ENCODE measurements around the gene PIGB.
A peak's percentile ranks its signal among the peaks of the same experiment; 100 is the strongest.

PIGB gene

GRCh38 chr15:55357774-55358173, 38.8 kb downstream of the PIGB start:
- no peak overlapping the region for H3K4me3 ChIP-seq (ENCODE audit: low read depth, low read length)
- no peak for TF ChIP-seq CTCF (IDR thresholded peaks at IDR 0.05; ENCODE audit: low read depth, low read length, missing control alignments)
- no peak for DNase-seq (ENCODE audit: low read depth)

- no peak overlapping the region for H3K4me3 ChIP-seq (ENCODE audit: low read depth, low read length)
- no peak for DNase-seq (ENCODE audit: low read depth)
- no peak for TF ChIP-seq CTCF (IDR thresholded peaks at IDR 0.05; ENCODE audit: low read depth, low read length, missing control alignments)
Measured at GRCh38 chr15:55358471-55358870, 39.4 kb downstream of the PIGB start.

GRCh38 chr15:55360256-55360655, 41.2 kb downstream of the PIGB start:
- DNase-seq (ENCODE audit: low read depth), result no peak
- no peak overlapping the region for H3K4me3 ChIP-seq (ENCODE audit: low read depth, low read length)
- no peak for TF ChIP-seq CTCF (IDR thresholded peaks at IDR 0.05; ENCODE audit: low read depth, low read length, missing control alignments)

GRCh38 chr15:55361048-55361447, 42.0 kb downstream of the PIGB start:
- TF ChIP-seq CTCF (IDR thresholded peaks at IDR 0.05; ENCODE audit: low read depth, low read length, missing control alignments), result no peak
- H3K4me3 ChIP-seq (ENCODE audit: low read depth, low read length), result no peak overlapping the region
- no peak for DNase-seq (ENCODE audit: low read depth)

GRCh38 chr15:55362641-55363040, 43.6 kb downstream of the PIGB start:
- no peak for DNase-seq (ENCODE audit: low read depth)
- no peak for TF ChIP-seq CTCF (IDR thresholded peaks at IDR 0.05; ENCODE audit: low read depth, low read length, missing control alignments)
- no peak overlapping the region for H3K4me3 ChIP-seq (ENCODE audit: low read depth, low read length)

- DNase-seq (ENCODE audit: low read depth), result no peak
- TF ChIP-seq CTCF (IDR thresholded peaks at IDR 0.05; ENCODE audit: low read depth, low read length, missing control alignments), result no peak
Measured at GRCh38 chr15:55366981-55367380, 48.0 kb downstream of the PIGB start.

GRCh38 chr15:55372701-55373440, 53.8 kb downstream of the PIGB start:
- peak; percentile 24 for DNase-seq (ENCODE audit: low read depth)

More at GRCh38 chr15:55366981-55367380, 48.0 kb downstream of the PIGB start:
- no peak overlapping the region for H3K4me3 ChIP-seq (ENCODE audit: low read depth, low read length)

More at GRCh38 chr15:55372701-55373440, 53.8 kb downstream of the PIGB start:
- no peak for TF ChIP-seq CTCF (IDR thresholded peaks at IDR 0.05; ENCODE audit: low read depth, low read length, missing control alignments)
- H3K4me3 ChIP-seq (ENCODE audit: low read depth, low read length), result no peak overlapping the region
